H1 (cell line): ENCODE measurements around the gene KLK1.

Experiments
- EP300 ChIP-seq, 2 experiments: IDR thresholded peaks; 1 replicate in 1 of 2; 2 replicates in 1 of 2; pipeline ENCODE4 v1.6.1; 2011 to 2012; ENCODE audit warnings: low read depth in 2 of 2, low read length in 2 of 2, mild to moderate bottlenecking in 2 of 2, borderline replicate concordance in 1 of 2, inconsistent platforms in 1 of 2, moderate library complexity in 1 of 2
- EZH2 ChIP-seq: fragments of 200-600 bp; sonication (generic); IDR thresholded peaks from 2 replicates; pipeline ENCODE4 v1.7.1; 2012; ENCODE audit warnings: low read depth, mild to moderate bottlenecking, moderate library complexity, low read length, inconsistent platforms; ENCODE audit not compliant: severe bottlenecking
- RNF2 ChIP-seq: fragments of 200-900, 300-1000 bp; sonication (generic); IDR thresholded peaks from 2 replicates; pipeline ENCODE4 v1.7.1; 2016; ENCODE audit warnings: borderline replicate concordance, low read depth, mild to moderate bottlenecking, antibody characterized with exemption, low read length; ENCODE audit not compliant: poor library complexity, severe bottlenecking; ENCODE audit errors: missing control alignments
- SIN3A ChIP-seq, 2 experiments: IDR thresholded peaks in 1 of 2; conservative IDR thresholded peaks in 1 of 2; 2 replicates each; pipeline ENCODE4 v1.6.1; 2011 to 2012; ENCODE audit warnings: low read length in 2 of 2, improper control_type of control experiment in 1 of 2, low read depth in 1 of 2, mild to moderate bottlenecking in 1 of 2
- TF ChIP-seq, protein P1 (sequence below), 3 experiments: IDR thresholded peaks; 1 replicate in 2 of 3; 2 replicates in 1 of 3; pipeline versions ENCODE4 v1.5.1 to v1.6.1; 2011; ENCODE audit warnings: low read length in 3 of 3, mild to moderate bottlenecking in 3 of 3, inconsistent platforms in 2 of 3, low read depth in 1 of 3, moderate library complexity in 1 of 3; ENCODE audit not compliant: insufficient read depth in 1 of 3; ENCODE audit errors: control extremely low read depth in 1 of 3

DNA sequence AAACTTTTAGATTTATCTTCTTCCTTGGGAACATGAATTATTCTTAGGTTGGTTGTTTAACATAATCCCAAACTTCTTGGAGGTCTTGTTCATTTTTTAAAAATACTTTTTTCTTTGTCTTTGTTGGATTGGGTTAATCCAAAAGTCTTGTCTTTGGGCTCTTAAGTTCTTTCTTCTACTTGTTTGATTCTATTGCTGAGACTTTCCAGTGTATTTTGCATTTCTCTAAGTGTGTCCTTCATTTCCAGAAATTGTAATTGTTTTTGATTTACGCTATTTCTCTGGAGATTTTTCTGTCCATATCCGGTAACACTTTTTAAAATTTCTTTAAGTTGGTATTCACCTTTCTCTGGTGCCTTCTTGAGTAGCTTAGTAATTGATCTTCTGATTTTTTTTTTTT lies 19.6 kb upstream of the KLK1 start:
- TF ChIP-seq, protein P1, sequence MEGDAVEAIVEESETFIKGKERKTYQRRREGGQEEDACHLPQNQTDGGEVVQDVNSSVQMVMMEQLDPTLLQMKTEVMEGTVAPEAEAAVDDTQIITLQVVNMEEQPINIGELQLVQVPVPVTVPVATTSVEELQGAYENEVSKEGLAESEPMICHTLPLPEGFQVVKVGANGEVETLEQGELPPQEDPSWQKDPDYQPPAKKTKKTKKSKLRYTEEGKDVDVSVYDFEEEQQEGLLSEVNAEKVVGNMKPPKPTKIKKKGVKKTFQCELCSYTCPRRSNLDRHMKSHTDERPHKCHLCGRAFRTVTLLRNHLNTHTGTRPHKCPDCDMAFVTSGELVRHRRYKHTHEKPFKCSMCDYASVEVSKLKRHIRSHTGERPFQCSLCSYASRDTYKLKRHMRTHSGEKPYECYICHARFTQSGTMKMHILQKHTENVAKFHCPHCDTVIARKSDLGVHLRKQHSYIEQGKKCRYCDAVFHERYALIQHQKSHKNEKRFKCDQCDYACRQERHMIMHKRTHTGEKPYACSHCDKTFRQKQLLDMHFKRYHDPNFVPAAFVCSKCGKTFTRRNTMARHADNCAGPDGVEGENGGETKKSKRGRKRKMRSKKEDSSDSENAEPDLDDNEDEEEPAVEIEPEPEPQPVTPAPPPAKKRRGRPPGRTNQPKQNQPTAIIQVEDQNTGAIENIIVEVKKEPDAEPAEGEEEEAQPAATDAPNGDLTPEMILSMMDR (IDR thresholded peaks at IDR 0.05; ENCODE audit: control extremely low read depth in 1 of 3, insufficient read depth in 1 of 3, low read depth in 1 of 3, low read length in 3 of 3) = no peak
- no peak for TF ChIP-seq SIN3A (conservative IDR thresholded peaks at IDR 0.05 in 1 of 2, IDR thresholded peaks at IDR 0.05 in 1 of 2; ENCODE audit: low read depth in 1 of 2, low read length in 2 of 2)
- no peak for TF ChIP-seq RNF2
- TF ChIP-seq EZH2 = no peak
- TF ChIP-seq EP300 (IDR thresholded peaks at IDR 0.05; ENCODE audit: borderline replicate concordance in 1 of 2, low read depth in 2 of 2, low read length in 2 of 2) = no peak
